ENCODE measurements around the gene MRPL12. TPM values are rescaled to one million over a fixed set of nuclear protein-coding genes. Genes with fewer than 3 reads are reported as not detected.
A peak's percentile ranks its signal among the peaks of the same experiment; 100 is the strongest.

MRPL12 gene
- total and polyA plus RNA-seq, 2 of the 13 experiments (the other 11 are each of a cell fraction or from before 2014, with no cell fraction given), result 39.1 to 94.1 TPM

- TF ChIP-seq ZFP91 (CRISPR knock-in tag; IDR thresholded peaks at IDR 0.05; ENCODE audit: borderline replicate concordance) (peak; percentile 92), SMARCC2 (IDR thresholded peaks at IDR 0.05) (no peak), ZNF792 (CRISPR knock-in tag; IDR thresholded peaks at IDR 0.05) (peak; percentile 98), ZNF335 (CRISPR knock-in tag; IDR thresholded peaks at IDR 0.05) (peak; percentile 88), ZFP62 (CRISPR knock-in tag; IDR thresholded peaks at IDR 0.05) (no peak), SIN3B (IDR thresholded peaks at IDR 0.05; ENCODE audit: low read length) (no peak), FOSL2 (CRISPR knock-in tag; IDR thresholded peaks at IDR 0.05) (peak; percentile 79), MAF1 (CRISPR knock-in tag; IDR thresholded peaks at IDR 0.05; ENCODE audit: borderline replicate concordance) (peak; percentile 80; the same call in 1 of the 2 replicates), POLR2AphosphoS5 (IDR thresholded peaks at IDR 0.05; ENCODE audit: low read depth, low read length) (peak; percentile 61), NCOA1 (CRISPR knock-in tag; IDR thresholded peaks at IDR 0.05) (no peak), SRSF1 (optimal IDR thresholded peaks at IDR 0.05; ENCODE audit: low read depth, low read length) (no peak), SMAD3 (CRISPR knock-in tag; IDR thresholded peaks at IDR 0.05) (peak; percentile 93), HCFC1 (IDR thresholded peaks at IDR 0.05; ENCODE audit: low read depth, low read length) (no peak), GFI1 (CRISPR knock-in tag; IDR thresholded peaks at IDR 0.05; ENCODE audit: borderline replicate concordance) (no peak), MXD4 (CRISPR knock-in tag; IDR thresholded peaks at IDR 0.05) (peak; percentile 98), ZNF260 (CRISPR knock-in tag; IDR thresholded peaks at IDR 0.05; ENCODE audit: borderline replicate concordance, low read depth) (no peak), ZNF34 (CRISPR knock-in tag; IDR thresholded peaks at IDR 0.05; ENCODE audit: borderline replicate concordance) (no peak), ZBTB4 (CRISPR knock-in tag; IDR thresholded peaks at IDR 0.05; ENCODE audit: borderline replicate concordance) (peak; percentile 80; the same call in 1 of the 2 replicates), ZNF496 (CRISPR knock-in tag; IDR thresholded peaks at IDR 0.05; ENCODE audit: insufficient replicate concordance) (peak; percentile 64), ZNF251 (CRISPR knock-in tag; IDR thresholded peaks at IDR 0.05) (peak; percentile 98), KAT7 (CRISPR knock-in tag; IDR thresholded peaks at IDR 0.05; ENCODE audit: borderline replicate concordance) (peak; percentile 96), FOXM1 (CRISPR knock-in tag; IDR thresholded peaks at IDR 0.05) (peak; percentile 81), ZNF12 (CRISPR knock-in tag; IDR thresholded peaks at IDR 0.05) (peak; percentile 94), RAD51 (IDR thresholded peaks at IDR 0.05; ENCODE audit: borderline replicate concordance) (no peak), MIXL1 (CRISPR knock-in tag; IDR thresholded peaks at IDR 0.05) (peak; percentile 98), MYNN (CRISPR knock-in tag; IDR thresholded peaks at IDR 0.05; ENCODE audit: low read depth) (peak; percentile 92; the same call in 1 of the 2 replicates), MLLT10 (CRISPR knock-in tag; IDR thresholded peaks at IDR 0.05) (no peak)
- TF ChIP-seq, protein P1, sequence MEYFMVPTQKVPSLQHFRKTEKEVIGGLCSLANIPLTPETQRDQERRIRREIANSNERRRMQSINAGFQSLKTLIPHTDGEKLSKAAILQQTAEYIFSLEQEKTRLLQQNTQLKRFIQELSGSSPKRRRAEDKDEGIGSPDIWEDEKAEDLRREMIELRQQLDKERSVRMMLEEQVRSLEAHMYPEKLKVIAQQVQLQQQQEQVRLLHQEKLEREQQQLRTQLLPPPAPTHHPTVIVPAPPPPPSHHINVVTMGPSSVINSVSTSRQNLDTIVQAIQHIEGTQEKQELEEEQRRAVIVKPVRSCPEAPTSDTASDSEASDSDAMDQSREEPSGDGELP (IDR thresholded peaks at IDR 0.05; ENCODE audit: borderline replicate concordance, low read depth), result no peak
These were observed 24.3 kb downstream of the MRPL12 start (continued) for GRCh38 chr17:81727324-81728031.

Measured in HepG2 (cell line).